Measurements from ENCODE around the gene FHIT.

FHIT gene

GRCh38 chr3:59733041-59733809, 1518.0 kb downstream of the FHIT start:
- no peak for DNase-seq (ENCODE audit: low read depth in 2 of 2)

GRCh38 chr3:59731943-59732342, 1519.3 kb downstream of the FHIT start:
- no peak for DNase-seq (ENCODE audit: low read depth in 2 of 2)

DNA sequence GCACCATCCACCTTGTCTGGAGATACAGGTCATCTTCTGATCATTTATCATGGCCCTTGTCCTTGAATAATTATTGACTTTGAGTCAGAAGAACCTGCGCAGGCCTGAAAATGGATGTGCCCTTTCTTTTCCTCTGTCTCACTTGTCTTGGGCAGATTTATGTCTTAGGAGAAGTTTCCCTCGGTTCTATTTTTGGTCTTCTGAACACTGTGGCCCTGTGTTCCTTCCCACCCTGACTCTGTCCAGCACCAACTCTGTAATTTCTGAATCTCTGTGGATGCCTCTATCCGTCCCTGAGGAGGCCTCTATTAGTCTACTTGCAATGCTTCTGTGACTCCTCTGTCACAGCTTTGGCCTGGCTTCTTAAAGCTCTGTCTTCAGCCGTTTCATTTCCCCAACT, 1520.7 kb downstream of the FHIT start:
- DNase-seq (ENCODE audit: low read depth in 2 of 2), result no peak

DNA sequence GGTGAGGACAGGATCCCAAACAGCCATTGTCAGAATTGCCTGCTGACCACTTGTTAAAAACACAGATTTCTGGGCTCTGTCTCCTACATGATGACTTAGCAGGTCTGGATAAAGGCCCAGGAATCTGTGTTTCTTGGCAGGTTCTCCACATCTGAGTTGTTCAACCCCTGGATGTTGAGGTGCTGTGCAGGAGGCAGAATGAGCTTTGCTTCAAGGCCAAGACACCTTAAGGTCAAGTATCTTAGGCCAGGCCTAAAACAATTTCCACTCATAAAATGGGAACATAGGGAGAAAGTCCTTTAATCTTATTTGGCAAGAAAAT, 1522.7 kb downstream of the FHIT start:
- DNase-seq (ENCODE audit: low read depth in 2 of 2), result no peak

DNA sequence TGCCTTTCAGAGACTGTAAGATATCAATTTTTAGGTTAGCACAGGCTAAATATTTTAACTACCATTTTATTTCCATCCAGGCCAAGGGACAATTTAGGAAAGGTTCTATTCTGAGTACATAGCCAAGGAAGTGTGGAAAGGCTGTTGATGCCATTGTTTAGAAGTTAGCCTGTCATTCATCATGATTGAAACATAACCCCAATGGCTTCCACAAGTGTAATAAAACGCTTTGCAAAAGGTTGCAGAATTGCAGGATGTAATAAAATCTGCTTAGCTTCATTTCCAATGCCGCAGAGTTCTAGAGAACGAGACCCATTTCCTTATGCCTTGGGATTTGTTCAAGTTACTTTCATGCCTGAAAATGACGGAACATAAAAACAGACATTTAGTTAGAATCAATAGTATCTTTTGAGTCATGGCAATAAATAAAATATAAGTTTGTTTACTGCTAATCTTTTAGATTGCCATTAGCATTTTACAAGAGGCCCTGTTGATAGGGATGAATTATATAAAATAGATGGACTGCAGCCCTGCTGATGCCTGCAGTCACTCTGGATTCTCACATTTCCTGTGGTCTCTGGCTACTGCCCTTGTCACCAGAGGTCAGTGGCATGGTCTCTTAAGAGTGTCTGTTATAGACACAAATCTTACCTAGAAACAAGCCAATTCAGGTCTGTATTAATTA, 1523.2 kb downstream of the FHIT start:
- no peak for DNase-seq (ENCODE audit: low read depth in 2 of 2)

- no peak for DNase-seq (ENCODE audit: low read depth in 2 of 2)
Observed at GRCh38 chr3:59726279-59726678, 1525.0 kb downstream of the FHIT start.

DNA sequence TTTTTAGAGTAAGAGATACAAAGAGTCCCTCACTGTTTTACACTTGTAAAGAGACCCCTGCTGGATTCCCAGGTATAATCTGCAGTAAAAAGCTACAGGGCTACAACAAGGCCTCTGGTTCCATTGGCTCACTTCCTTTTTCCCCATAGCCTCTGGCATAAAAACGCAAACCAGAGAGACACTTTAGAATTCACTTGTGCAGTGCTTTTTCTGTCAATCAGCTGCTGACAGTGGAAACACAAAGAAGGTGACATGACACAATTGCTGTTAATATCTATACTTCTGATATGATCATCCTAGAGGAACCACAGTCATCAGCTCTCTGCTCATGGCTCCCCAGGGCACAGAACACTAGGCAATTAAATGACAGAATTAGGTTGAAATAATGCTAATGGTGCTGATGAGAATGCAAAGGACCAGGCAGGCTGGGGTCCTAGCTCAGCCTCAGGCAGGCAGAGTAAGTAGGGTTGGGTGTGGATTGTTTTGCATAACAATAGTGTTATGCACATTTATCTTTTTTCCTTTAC, 1533.5 kb downstream of the FHIT start:
- DNase-seq (ENCODE audit: low read depth in 2 of 2), result no peak

DNA sequence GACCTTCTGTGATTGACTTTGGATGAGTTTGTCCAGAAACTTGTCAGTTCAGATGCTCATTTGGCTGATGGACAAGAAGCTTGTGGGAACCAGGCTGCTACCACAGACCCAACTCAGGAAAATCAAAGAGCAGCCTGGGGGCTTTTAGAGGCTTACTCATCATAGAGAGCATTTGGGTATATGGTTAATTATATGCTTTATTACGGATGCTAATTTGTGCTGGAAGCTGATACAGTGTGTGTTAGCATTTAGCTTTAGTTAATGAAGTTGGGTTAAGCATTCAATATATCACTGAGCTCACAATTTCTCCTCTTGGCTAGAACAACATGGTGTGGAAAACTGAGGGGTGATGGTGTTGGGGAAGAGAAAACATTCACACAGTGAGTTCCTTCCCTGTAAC, 1537.2 kb downstream of the FHIT start:
- DNase-seq (ENCODE audit: low read depth in 2 of 2), result no peak

GRCh38 chr3:59710554-59710953, 1540.7 kb downstream of the FHIT start:
- no peak for DNase-seq (ENCODE audit: low read depth in 2 of 2)

- DNase-seq (ENCODE audit: low read depth in 2 of 2), result no peak
Observed at GRCh38 chr3:59709702-59710553, 1541.3 kb downstream of the FHIT start.

DNA sequence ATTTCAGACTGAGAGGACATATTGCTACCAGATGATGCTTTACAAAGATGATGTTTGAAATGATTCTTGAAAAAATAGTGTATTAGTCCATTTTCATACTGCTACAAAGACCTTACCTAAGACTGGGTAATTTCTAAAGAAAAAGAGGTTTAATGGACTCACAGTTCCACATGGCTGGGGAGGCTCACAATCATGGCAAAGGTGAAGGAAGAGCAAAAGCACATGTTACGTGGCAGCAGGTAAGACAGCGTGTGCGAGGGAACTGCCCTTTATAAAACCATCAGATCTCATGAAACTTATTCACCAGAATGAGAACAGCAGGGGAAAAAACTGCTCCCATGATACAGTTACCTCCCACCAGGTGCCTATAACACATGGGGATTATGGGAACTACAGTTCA, 1543.0 kb downstream of the FHIT start:
- DNase-seq (ENCODE audit: low read depth in 2 of 2), result no peak

DNA sequence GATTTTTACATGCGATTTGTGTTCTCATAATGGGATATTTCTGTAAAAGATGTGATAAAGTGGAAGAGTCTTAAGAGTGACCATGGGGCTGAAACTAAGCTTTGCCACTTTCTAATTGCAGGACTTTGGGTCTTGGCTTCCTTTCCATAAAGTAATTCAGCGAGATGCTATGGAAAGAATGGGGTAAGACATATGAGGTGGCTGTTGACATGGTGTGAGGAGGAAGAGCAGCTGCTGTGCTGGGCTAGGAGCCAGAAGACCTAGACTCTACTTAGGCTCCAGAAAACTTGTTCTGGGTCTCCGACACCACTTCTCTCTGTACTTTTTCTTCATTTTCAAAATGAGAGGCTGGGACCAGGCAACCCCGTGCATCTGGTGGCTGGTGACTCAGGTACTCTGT, 1547.0 kb downstream of the FHIT start:
- no peak for DNase-seq (ENCODE audit: low read depth in 2 of 2)

- no peak for DNase-seq (ENCODE audit: low read depth in 2 of 2)
Observed at GRCh38 chr3:59699648-59700320, 1551.5 kb downstream of the FHIT start.
